CD4-positive, alpha-beta memory T cell (primary cell): ENCODE measurements around the gene PNMA8C. TPM values are rescaled to one million over a fixed set of nuclear protein-coding genes. Genes with fewer than 3 reads are reported as not detected.

Source experiments
- CTCF ChIA-PET: fragments of 350-600 bp; sonication (Branson Sonifier 250); formaldehyde crosslinking; loops from one replicate; lab custom pipeline; 2021; ENCODE audit warnings: inconsistent platforms; ENCODE audit not compliant: partially characterized antibody; lab: Charles Lee
- POLR2A ChIA-PET: fragments of 350-600 bp; sonication (Branson Sonifier 250); formaldehyde crosslinking; loops from one replicate; lab custom pipeline; 2021; ENCODE audit not compliant: partially characterized antibody; lab: Charles Lee
- DNase-seq, 5 donors: peaks; one replicate each; pipeline versions ENCODE4 v3.0.0 to v3.0.0-alpha.2; 2020 to 2022; ENCODE audit warnings: mixed read lengths in 1 of 5
- H3K27ac ChIP-seq: one replicate; pipeline ENCODE4 v1.7.0; 2013; ENCODE audit warnings: low read depth, low read length
- H3K27me3 ChIP-seq: 2 replicates; pipeline ENCODE4 v1.7.0; 2013; ENCODE audit warnings: mild to moderate bottlenecking, low read length, moderate library complexity; ENCODE audit not compliant: insufficient read depth
- H3K36me3 ChIP-seq: 2 replicates; pipeline ENCODE4 v1.7.0; 2013; ENCODE audit warnings: mild to moderate bottlenecking, low read length, moderate library complexity; ENCODE audit not compliant: insufficient read depth
- H3K4me1 ChIP-seq: 2 replicates; pipeline ENCODE4 v1.7.0; 2013; ENCODE audit warnings: mild to moderate bottlenecking, low read length, moderate library complexity; ENCODE audit not compliant: insufficient read depth
- H3K4me3 ChIP-seq, 2 donors: one replicate each; pipeline ENCODE4 v1.7.0; 2013; ENCODE audit warnings: low read length in 2 of 2, mild to moderate bottlenecking in 1 of 2
- H3K9me3 ChIP-seq, 2 donors: one replicate each; pipeline ENCODE4 v1.7.0; 2013; ENCODE audit warnings: low read length in 2 of 2, control low read depth in 1 of 2; ENCODE audit not compliant: control insufficient read depth in 1 of 2
- H3K27ac Mint-ChIP-seq, 7 donors: one replicate each; pipeline ENCODE4 v1.8.0; 2020 to 2021; ENCODE audit warnings: mixed read lengths in 7 of 7, mild to moderate bottlenecking in 6 of 7, inconsistent platforms in 3 of 7, moderate library complexity in 3 of 7
- H3K27me3 Mint-ChIP-seq, 2 donors: one replicate each; pipeline ENCODE4 v1.8.0; 2020 to 2021; ENCODE audit warnings: mixed read lengths in 2 of 2
- H3K36me3 Mint-ChIP-seq, 2 donors: one replicate each; pipeline ENCODE4 v1.8.0; 2020 to 2021; ENCODE audit warnings: mixed read lengths in 2 of 2, inconsistent platforms in 1 of 2, mild to moderate bottlenecking in 1 of 2
- H3K4me1 Mint-ChIP-seq, 4 donors: one replicate each; pipeline ENCODE4 v1.8.0; 2020 to 2021; ENCODE audit warnings: mixed read lengths in 4 of 4, mild to moderate bottlenecking in 1 of 4
- H3K4me3 Mint-ChIP-seq, 8 donors: one replicate each; pipeline ENCODE4 v1.8.0; 2020 to 2021; ENCODE audit warnings: mixed read lengths in 8 of 8, mild to moderate bottlenecking in 7 of 8, moderate library complexity in 6 of 8, inconsistent platforms in 3 of 8
- H3K9me3 Mint-ChIP-seq, 8 donors: one replicate each; pipeline ENCODE4 v1.8.0; 2020 to 2021; ENCODE audit warnings: mixed read lengths in 8 of 8, mild to moderate bottlenecking in 5 of 8, inconsistent platforms in 3 of 8, moderate library complexity in 1 of 8
- intact Hi-C: fragments of 100-400 bp; cut with micrococcal nuclease; formaldehyde crosslinking; loops from one replicate; pipeline ENCODE4 v1.15.1; 2023
- polyA plus RNA-seq, 2 donors: library from polyadenylated mRNA; unstranded; fragments of 300-500 nt; fragmentation: Illumina TruSeq; gene quantifications; one replicate each; pipeline ENCODE4 v1.2.3, GENCODE V29; 2021
- total RNA-seq, 2 experiments: library from RNA; stranded (reverse); gene quantifications; one replicate each; pipeline ENCODE4 v1.2.3, GENCODE V29; 2021

Gene PNMA8C
- total and polyA plus RNA-seq, 4 experiments from 2014 or later = not detected

DNA sequence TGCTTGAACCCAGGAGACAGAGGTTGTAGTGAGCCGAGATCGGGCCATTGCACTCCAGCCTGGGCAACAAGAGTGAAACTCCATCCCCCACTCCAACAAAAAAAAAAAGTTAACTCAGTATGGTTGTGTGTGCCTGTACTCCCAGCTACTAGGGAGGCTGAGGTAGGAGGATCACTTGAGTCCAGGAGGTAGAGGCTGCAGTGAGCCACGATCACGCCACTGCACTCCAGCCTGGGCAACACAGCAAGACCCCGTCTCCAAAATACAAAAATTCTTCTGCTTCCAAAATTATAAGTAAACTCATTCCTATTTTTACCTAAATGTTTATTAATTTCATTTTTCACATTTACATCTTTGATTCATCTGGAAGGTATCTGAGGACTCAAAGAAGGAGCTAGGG, 28.2 kb upstream of the PNMA8C start:
- H3K4me3 Mint-ChIP-seq = no peak overlapping the region
- intact Hi-C loops = no loop called here
- no peak overlapping the region for H3K4me3 ChIP-seq
- ChIA-PET CTCF (no interaction called here), POLR2A (no interaction called here)
- no peak for DNase-seq
- H3K27ac Mint-ChIP-seq = no peak overlapping the region
- peaks cover 3% of the 10 kb centered on the region for H3K27me3 ChIP-seq
- no peaks in the 10 kb centered on the region for H3K9me3 Mint-ChIP-seq
- no peaks in the 10 kb centered on the region for H3K36me3 ChIP-seq
- H3K36me3 Mint-ChIP-seq = no peaks in the 10 kb centered on the region
- no peaks in the 10 kb centered on the region for H3K4me1 Mint-ChIP-seq
- peaks cover 15 to 16% of the 10 kb centered on the region in 2 donors for H3K27me3 Mint-ChIP-seq
- H3K4me1 ChIP-seq = no peaks in the 10 kb centered on the region
- H3K9me3 ChIP-seq = no peaks in the 10 kb centered on the region
- no peak overlapping the region for H3K27ac ChIP-seq

DNA sequence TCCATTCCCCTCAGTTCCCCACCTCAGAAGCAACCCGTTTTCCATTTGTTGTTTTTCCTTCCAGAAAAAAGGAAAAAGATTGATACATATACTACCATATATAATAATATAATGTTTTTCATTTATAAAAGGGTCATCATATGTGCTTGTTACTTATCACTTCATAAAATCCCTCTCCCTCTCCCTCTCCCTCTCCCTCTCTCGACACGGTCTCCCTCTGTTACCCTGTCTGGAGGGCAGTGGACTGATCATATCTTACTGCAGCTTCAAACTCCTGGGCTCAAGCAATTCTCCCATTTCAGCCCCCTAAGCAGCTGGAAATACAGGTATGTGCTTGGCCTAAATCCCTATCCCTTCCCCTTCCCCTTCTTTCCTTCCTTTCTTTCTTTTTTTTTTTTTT, 25.5 kb upstream of the PNMA8C start:
- DNase-seq = no peak
- Mint-ChIP-seq H3K9me3 (peaks cover 2 to 12% (median 10%) of the 10 kb centered on the region in 8 donors), H3K27me3 (peaks cover 17 to 24% of the 10 kb centered on the region in 2 donors), H3K4me1 (no peaks in the 10 kb centered on the region), H3K36me3 (peaks cover 3 to 5% of the 10 kb centered on the region in 2 donors), H3K4me3 (no peak overlapping the region), H3K27ac (no peak overlapping the region)
- ChIA-PET CTCF (no interaction called here), POLR2A (no interaction called here)
- Histone ChIP-seq H3K27me3 (peaks cover 3% of the 10 kb centered on the region), H3K9me3 (no peaks in the 10 kb centered on the region), H3K36me3 (no peaks in the 10 kb centered on the region), H3K27ac (no peak overlapping the region), H3K4me3 (no peak overlapping the region), H3K4me1 (no peaks in the 10 kb centered on the region)
- intact Hi-C loops = no loop called here

DNA sequence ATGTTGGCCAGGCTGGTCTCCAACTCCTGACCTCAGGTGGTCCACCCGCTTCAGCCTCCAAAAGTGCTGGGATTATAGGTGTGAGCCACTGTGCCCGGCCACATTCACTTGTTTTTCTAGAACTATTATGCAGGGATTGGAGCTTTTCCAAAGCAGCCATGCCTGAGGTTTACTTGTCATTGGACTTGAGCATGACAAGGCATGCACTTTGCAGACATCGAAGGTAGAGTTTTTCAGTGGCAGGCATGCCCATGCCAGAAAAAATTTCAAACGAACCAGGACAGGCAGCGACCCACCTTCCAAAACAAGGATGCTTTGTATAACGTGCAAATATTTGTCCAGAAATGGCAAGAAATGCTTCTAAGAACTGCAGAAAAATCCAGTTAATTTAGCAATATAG, 24.9 kb upstream of the PNMA8C start:
- H3K27ac Mint-ChIP-seq = no peak overlapping the region
- ChIA-PET POLR2A (no interaction called here), CTCF (no interaction called here)
- peaks cover 3% of the 10 kb centered on the region for H3K27me3 ChIP-seq
- H3K4me3 Mint-ChIP-seq = no peak overlapping the region
- H3K4me1 ChIP-seq = no peaks in the 10 kb centered on the region
- peaks cover 17 to 23% of the 10 kb centered on the region in 2 donors for H3K27me3 Mint-ChIP-seq
- no peaks in the 10 kb centered on the region for H3K4me1 Mint-ChIP-seq
- no peak overlapping the region for H3K27ac ChIP-seq
- peaks cover 2 to 13% (median 11%) of the 10 kb centered on the region in 8 donors for H3K9me3 Mint-ChIP-seq
- peaks cover 3 to 5% of the 10 kb centered on the region in 2 donors for H3K36me3 Mint-ChIP-seq
- H3K4me3 ChIP-seq = no peak overlapping the region
- H3K36me3 ChIP-seq = no peaks in the 10 kb centered on the region
- H3K9me3 ChIP-seq = no peaks in the 10 kb centered on the region
- no peak for DNase-seq
- intact Hi-C loops = no loop called here

DNA sequence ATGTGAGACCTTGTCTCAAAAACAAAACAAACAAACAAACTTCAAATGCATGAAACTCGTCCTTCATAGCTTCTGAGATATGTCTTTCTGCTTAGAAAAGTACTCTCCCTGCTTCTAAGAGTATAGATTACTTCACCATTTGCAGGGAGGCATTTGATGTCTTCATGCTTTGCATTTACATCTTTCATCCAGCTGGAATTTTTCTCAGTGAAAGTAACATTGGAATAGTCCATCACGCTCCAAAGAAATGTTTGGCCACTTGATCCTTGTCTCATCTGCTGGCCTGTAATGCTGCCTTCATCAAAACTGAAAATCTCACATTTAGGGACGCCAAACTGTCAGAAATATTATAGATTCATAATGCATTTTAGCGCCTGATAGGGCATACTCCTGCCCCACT, 23.4 kb upstream of the PNMA8C start:
- H3K9me3 Mint-ChIP-seq = peaks cover 2 to 13% (median 11%) of the 10 kb centered on the region in 8 donors

DNA sequence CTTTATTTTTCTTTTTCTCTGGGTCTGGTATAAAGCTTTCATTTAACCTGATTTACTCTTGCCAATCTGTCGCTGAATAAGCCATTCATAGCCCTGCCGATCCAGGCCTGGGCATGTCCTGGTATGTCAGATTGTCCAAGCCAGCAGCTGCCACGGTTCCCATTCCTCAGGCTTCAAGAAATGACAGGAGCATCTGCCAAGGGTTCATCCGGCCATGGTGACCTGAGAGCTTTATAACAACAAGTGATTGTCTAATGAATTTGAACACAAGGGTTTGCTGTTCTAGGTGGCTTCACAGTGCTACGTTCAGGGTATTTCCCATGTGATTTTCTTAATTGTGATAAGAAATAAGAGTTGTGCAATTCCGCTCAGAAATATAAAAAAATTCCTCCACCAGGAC, 22.6 kb upstream of the PNMA8C start:
- no peaks in the 10 kb centered on the region for H3K36me3 ChIP-seq
- Mint-ChIP-seq H3K27ac (no peak overlapping the region), H3K27me3 (peaks cover 8 to 21% of the 10 kb centered on the region in 2 donors), H3K36me3 (peaks cover 3 to 5% of the 10 kb centered on the region in 2 donors), H3K9me3 (peaks cover 2 to 13% (median 11%) of the 10 kb centered on the region in 8 donors), H3K4me3 (no peak overlapping the region), H3K4me1 (no peaks in the 10 kb centered on the region)
- intact Hi-C loops = no loop called here
- H3K4me3 ChIP-seq = no peak overlapping the region
- no peaks in the 10 kb centered on the region for H3K9me3 ChIP-seq
- CTCF ChIA-PET = no interaction called here
- H3K27ac ChIP-seq = no peak overlapping the region
- POLR2A ChIA-PET = no interaction called here
- DNase-seq = no peak
- H3K4me1 ChIP-seq = no peaks in the 10 kb centered on the region
- no peaks in the 10 kb centered on the region for H3K27me3 ChIP-seq

More for the DNA sequence above, 23.4 kb upstream of the PNMA8C start:
- POLR2A ChIA-PET = no interaction called here
- Histone ChIP-seq H3K27me3 (peaks cover 3% of the 10 kb centered on the region), H3K4me1 (no peaks in the 10 kb centered on the region), H3K4me3 (no peak overlapping the region), H3K9me3 (no peaks in the 10 kb centered on the region), H3K36me3 (no peaks in the 10 kb centered on the region), H3K27ac (no peak overlapping the region)
- CTCF ChIA-PET = no interaction called here
- DNase-seq = no peak
- H3K27ac Mint-ChIP-seq = no peak overlapping the region
- H3K4me3 Mint-ChIP-seq = no peak overlapping the region
- peaks cover 10 to 22% of the 10 kb centered on the region in 2 donors for H3K27me3 Mint-ChIP-seq
- intact Hi-C loops = no loop called here
- H3K36me3 Mint-ChIP-seq = peaks cover 3 to 5% of the 10 kb centered on the region in 2 donors
- no peaks in the 10 kb centered on the region for H3K4me1 Mint-ChIP-seq

DNA sequence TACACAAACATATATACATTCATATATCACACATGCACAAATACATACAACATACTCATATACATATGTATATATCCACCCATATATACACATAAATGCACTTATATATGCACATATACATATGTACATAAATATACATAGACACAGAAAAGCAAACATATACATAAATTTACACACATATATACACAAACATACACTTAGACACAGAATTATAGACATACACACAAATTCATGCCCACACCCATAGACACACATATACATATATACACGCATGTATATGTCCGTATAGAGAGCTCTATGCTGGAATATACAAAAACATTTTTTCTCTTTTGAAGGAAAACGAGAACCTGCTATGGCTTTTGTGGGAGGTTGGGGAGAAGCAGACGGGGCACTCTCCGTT, 22.0 kb upstream of the PNMA8C start:
- Histone ChIP-seq H3K27ac (no peak overlapping the region), H3K27me3 (no peaks in the 10 kb centered on the region), H3K36me3 (no peaks in the 10 kb centered on the region), H3K4me1 (no peaks in the 10 kb centered on the region), H3K4me3 (no peak overlapping the region), H3K9me3 (no peaks in the 10 kb centered on the region)
- H3K9me3 Mint-ChIP-seq = peaks cover 2 to 13% (median 11%) of the 10 kb centered on the region in 8 donors
- H3K27me3 Mint-ChIP-seq = peaks cover 5 to 22% of the 10 kb centered on the region in 2 donors
- no peaks in the 10 kb centered on the region for H3K4me1 Mint-ChIP-seq
- ChIA-PET POLR2A (no interaction called here), CTCF (no interaction called here)
- no peak for DNase-seq
- H3K4me3 Mint-ChIP-seq = no peak overlapping the region
- H3K36me3 Mint-ChIP-seq = peaks cover 3 to 5% of the 10 kb centered on the region in 2 donors
- H3K27ac Mint-ChIP-seq = no peak overlapping the region
- intact Hi-C loops = no loop called here

DNA sequence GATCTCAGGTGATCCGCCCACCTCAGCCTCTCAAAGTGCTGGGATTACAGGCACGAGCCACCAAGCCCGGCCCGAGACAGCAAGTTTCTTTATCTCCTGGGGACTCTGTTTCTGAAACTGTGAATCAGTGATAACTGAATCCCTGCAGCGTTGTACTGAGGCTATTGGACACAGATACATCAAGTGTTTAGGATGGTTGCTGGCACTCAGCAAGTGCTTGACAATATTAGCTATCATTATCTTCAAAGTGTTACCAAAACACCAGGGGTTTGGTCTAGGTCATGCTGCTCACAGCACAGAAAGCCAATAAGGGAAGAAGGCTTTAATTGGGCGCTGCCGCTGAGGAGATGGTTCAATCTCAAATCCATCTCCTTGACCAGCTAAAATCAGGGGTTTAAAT, 20.5 kb upstream of the PNMA8C start:
- no peak for DNase-seq
- Mint-ChIP-seq H3K27me3 (peaks cover 5 to 22% of the 10 kb centered on the region in 2 donors), H3K27ac (no peak overlapping the region), H3K36me3 (peaks cover 3 to 5% of the 10 kb centered on the region in 2 donors), H3K4me3 (no peak overlapping the region), H3K4me1 (no peaks in the 10 kb centered on the region), H3K9me3 (peaks cover 2 to 13% (median 11%) of the 10 kb centered on the region in 8 donors)
- Histone ChIP-seq H3K4me3 (no peak overlapping the region), H3K9me3 (no peaks in the 10 kb centered on the region), H3K4me1 (no peaks in the 10 kb centered on the region), H3K27ac (no peak overlapping the region), H3K27me3 (no peaks in the 10 kb centered on the region), H3K36me3 (no peaks in the 10 kb centered on the region)
- ChIA-PET POLR2A (no interaction called here), CTCF (interaction anchor here (1.2 kb wide), 1 partner anchor 89 kb away, joined by 3 read pairs; no protein-coding TSS in a partner anchor)
- intact Hi-C loops = no loop called here
